Fibroblast of lung (primary cell): ENCODE data around the gene FHOD3.

Experiments used
- EZH2 ChIP-seq: IDR thresholded peaks from 2 replicates; pipeline ENCODE4 v1.5.1; 2012; ENCODE audit warnings: low read length, control low read depth, mild to moderate bottlenecking; ENCODE audit errors: missing control alignments
- TF ChIP-seq, protein P1 (sequence below), 2 donors: IDR thresholded peaks in 1 of 2; conservative IDR thresholded peaks in 1 of 2; 1 replicate in 1 of 2; 2 replicates in 1 of 2; pipeline ENCODE4 v1.5.1; 2011 to 2012; ENCODE audit warnings: low read length in 2 of 2, control low read depth in 1 of 2, inconsistent platforms in 1 of 2, low read depth in 1 of 2, mild to moderate bottlenecking in 1 of 2

DNA sequence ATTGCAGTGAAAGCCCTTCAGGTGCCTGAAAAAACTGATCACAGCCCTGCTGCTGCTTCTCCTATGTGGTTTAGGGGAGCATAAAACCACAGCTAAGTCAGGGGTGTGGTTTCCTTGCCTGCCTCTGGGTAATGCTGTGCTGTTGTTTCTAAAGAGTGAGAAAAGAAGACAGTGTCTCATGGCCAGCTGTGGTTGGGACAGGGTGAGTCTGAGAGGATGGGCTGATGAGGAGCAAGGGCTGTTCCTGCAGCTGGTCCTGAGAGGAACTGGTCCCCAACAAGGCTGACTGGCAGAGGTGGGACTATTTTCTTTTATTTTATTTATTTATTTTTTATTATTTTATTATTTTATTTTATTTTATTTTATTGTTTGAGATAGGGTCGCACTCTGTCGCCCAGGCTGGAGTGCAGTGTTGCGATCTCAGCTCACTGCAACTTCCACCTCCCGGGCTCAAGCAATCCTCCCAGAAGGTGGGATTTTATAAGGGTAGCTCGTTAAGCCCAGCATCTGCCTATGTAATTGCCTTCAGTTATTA lies 236.7 kb downstream of the FHOD3 start:
- TF ChIP-seq, protein P1, sequence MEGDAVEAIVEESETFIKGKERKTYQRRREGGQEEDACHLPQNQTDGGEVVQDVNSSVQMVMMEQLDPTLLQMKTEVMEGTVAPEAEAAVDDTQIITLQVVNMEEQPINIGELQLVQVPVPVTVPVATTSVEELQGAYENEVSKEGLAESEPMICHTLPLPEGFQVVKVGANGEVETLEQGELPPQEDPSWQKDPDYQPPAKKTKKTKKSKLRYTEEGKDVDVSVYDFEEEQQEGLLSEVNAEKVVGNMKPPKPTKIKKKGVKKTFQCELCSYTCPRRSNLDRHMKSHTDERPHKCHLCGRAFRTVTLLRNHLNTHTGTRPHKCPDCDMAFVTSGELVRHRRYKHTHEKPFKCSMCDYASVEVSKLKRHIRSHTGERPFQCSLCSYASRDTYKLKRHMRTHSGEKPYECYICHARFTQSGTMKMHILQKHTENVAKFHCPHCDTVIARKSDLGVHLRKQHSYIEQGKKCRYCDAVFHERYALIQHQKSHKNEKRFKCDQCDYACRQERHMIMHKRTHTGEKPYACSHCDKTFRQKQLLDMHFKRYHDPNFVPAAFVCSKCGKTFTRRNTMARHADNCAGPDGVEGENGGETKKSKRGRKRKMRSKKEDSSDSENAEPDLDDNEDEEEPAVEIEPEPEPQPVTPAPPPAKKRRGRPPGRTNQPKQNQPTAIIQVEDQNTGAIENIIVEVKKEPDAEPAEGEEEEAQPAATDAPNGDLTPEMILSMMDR (conservative IDR thresholded peaks at IDR 0.05 in 1 of 2, IDR thresholded peaks at IDR 0.05 in 1 of 2; ENCODE audit: low read depth in 1 of 2, low read length in 2 of 2): no peak
- no peak for TF ChIP-seq EZH2
